A673 (cell line): ENCODE data around the gene TNP2. TPM values are rescaled to one million over a fixed set of nuclear protein-coding genes. Genes with fewer than 3 reads are reported as not detected.

ENCODE experiments used
- BruUV-seq: library from RNA; stranded (reverse); fragments of 400-500 nt; replicated peaks from 2 replicates; lab custom pipeline; 2021; lab: Mats Ljungman, UMichigan
- CTCF ChIA-PET: fragments of 300-600 bp; sonication (Branson Sonifier 250); formaldehyde crosslinking; loops from one replicate; lab custom pipeline; 2022; ENCODE audit warnings: antibody characterized with exemption; lab: Charles Lee
- POLR2A ChIA-PET: fragments of 300-600 bp; sonication (Branson Sonifier 250); formaldehyde crosslinking; loops from one replicate; lab custom pipeline; 2022; ENCODE audit warnings: antibody characterized with exemption; ENCODE audit not compliant: low non-redundant PET; lab: Charles Lee
- DNase-seq: peaks from one replicate; pipeline ENCODE4 v3.0.0-alpha.2; 2015; ENCODE audit warnings: low spot score
- H3K27ac ChIP-seq: fragments of 200-600 bp; sonication (generic); 2 replicates; pipeline ENCODE4 v1.5.1; 2016; ENCODE audit warnings: mixed run types, low read depth, mild to moderate bottlenecking, mixed read lengths, antibody characterized with exemption, low read length; ENCODE audit not compliant: poor library complexity, severe bottlenecking
- H3K27me3 ChIP-seq: fragments of 200-600 bp; sonication (generic); replicated peaks from 2 replicates; pipeline ENCODE4 v1.6.1; 2017; ENCODE audit warnings: mixed run types, low read depth, mild to moderate bottlenecking, mixed read lengths, antibody characterized with exemption, low read length; ENCODE audit not compliant: insufficient read depth, poor library complexity
- H3K36me3 ChIP-seq: fragments of 200-600 bp; sonication (generic); 2 replicates; pipeline ENCODE4 v1.6.1; 2016; ENCODE audit warnings: mixed run types, mild to moderate bottlenecking, mixed read lengths, antibody characterized with exemption, low read length; ENCODE audit not compliant: insufficient read depth, poor library complexity, severe bottlenecking
- H3K4me1 ChIP-seq: fragments of 200-600 bp; sonication (generic); 2 replicates; pipeline ENCODE4 v1.6.1; 2017; ENCODE audit warnings: mixed run types, mild to moderate bottlenecking, mixed read lengths, antibody characterized with exemption, low read length; ENCODE audit not compliant: insufficient read depth, poor library complexity, severe bottlenecking
- H3K4me3 ChIP-seq: fragments of 200-600 bp; sonication (generic); 2 replicates; pipeline ENCODE4 v1.5.1; 2016; ENCODE audit warnings: low read depth, mixed run types, mild to moderate bottlenecking, mixed read lengths, low read length; ENCODE audit not compliant: poor library complexity, severe bottlenecking
- H3K9me3 ChIP-seq: fragments of 200-600 bp; sonication (generic); 2 replicates; pipeline ENCODE4 v1.6.1; 2016; ENCODE audit warnings: mixed run types, low read depth, mild to moderate bottlenecking, mixed read lengths, antibody characterized with exemption, low read length; ENCODE audit not compliant: poor library complexity, severe bottlenecking
- EZH2 ChIP-seq: fragments of 200-600 bp; sonication (generic); IDR thresholded peaks from 2 replicates; pipeline ENCODE4 v1.6.1; 2017; ENCODE audit warnings: borderline replicate concordance, low read depth, mild to moderate bottlenecking, mixed read lengths, antibody characterized with exemption, low read length; ENCODE audit not compliant: poor library complexity, severe bottlenecking
- intact Hi-C: fragments of 100-400 bp; cut with micrococcal nuclease; formaldehyde crosslinking; loops from one replicate; pipeline ENCODE4 v1.10.0; 2022; ENCODE audit not compliant: unreplicated experiment
- total RNA-seq: library from RNA; stranded (reverse); gene quantifications from 2 replicates; pipeline ENCODE4 v1.2.3, GENCODE V29; 2021
- TF ChIP-seq, protein P1 (sequence below): fragments of 300-800, 200-600 bp; sonication (generic); conservative IDR thresholded peaks from 2 replicates; pipeline ENCODE4 v1.5.1; 2017; ENCODE audit warnings: low read depth, mild to moderate bottlenecking, antibody characterized with exemption, low read length, moderate library complexity, mixed read lengths

TNP2 gene
- total RNA-seq, 1 experiment from 2014 or later, result not detected

DNA sequence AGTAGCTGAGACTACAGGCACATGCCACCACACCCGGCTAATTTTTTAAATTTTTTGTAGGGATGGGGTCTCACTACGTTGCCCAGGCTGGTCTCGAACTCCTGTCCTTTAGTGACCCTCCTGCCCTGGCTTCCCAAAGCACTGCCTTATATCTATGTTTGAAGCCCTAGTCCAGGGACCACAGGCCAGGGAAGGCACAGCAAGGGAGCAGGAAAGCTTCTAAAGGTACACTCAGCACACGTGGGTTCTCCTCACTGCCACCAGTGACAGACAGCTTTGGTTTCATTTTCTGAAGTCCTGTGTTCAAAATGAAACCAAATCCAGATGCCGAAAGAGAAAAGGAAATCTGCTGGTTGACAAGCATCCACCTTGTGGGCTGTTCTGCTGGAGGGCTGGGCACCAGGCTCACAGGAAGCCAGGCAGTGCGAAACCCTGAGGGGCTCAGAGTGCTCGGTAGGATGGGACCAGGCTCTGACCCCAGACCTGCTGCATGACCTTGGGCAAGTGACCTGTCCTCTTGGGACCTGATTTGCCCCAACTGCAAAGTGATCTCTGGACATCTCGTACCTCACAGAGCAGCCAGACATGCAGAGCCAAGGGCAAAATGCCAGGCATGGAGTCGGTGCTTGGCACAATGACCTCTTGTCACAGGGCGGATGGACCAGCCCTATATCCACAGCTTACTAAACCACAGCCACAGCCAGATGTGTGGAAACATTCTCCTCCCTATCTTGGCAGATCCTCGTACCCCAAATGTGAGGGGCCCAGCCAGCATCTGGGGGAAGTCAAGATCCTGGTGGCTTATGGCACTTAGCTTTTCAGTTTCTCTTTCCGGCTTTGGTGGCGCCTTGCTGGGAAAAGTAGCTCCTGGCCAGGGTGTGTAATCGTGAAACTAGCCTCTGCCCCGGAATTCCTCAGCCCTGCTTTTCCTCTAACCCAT is 10.3 kb downstream of the TNP2 start:
- POLR2A ChIA-PET, result no interaction called here
- no TSS peak for BruUV-seq
- Histone ChIP-seq H3K36me3 (no peaks in the 10 kb centered on the region), H3K4me1 (peaks cover 14% of the 10 kb centered on the region), H3K4me3 (no peak overlapping the region), H3K27me3 (peaks cover 12% of the 10 kb centered on the region), H3K27ac (no peak overlapping the region), H3K9me3 (no peaks in the 10 kb centered on the region)
- intact Hi-C loops, result loop anchor here (5.0 kb wide), 1 partner anchor 157 kb away; no protein-coding TSS in a partner anchor
- peak; percentile 39 for DNase-seq
- CTCF ChIA-PET, result no interaction called here
- TF ChIP-seq, protein P1, sequence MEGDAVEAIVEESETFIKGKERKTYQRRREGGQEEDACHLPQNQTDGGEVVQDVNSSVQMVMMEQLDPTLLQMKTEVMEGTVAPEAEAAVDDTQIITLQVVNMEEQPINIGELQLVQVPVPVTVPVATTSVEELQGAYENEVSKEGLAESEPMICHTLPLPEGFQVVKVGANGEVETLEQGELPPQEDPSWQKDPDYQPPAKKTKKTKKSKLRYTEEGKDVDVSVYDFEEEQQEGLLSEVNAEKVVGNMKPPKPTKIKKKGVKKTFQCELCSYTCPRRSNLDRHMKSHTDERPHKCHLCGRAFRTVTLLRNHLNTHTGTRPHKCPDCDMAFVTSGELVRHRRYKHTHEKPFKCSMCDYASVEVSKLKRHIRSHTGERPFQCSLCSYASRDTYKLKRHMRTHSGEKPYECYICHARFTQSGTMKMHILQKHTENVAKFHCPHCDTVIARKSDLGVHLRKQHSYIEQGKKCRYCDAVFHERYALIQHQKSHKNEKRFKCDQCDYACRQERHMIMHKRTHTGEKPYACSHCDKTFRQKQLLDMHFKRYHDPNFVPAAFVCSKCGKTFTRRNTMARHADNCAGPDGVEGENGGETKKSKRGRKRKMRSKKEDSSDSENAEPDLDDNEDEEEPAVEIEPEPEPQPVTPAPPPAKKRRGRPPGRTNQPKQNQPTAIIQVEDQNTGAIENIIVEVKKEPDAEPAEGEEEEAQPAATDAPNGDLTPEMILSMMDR, result no peak
- no peak for TF ChIP-seq EZH2

DNA sequence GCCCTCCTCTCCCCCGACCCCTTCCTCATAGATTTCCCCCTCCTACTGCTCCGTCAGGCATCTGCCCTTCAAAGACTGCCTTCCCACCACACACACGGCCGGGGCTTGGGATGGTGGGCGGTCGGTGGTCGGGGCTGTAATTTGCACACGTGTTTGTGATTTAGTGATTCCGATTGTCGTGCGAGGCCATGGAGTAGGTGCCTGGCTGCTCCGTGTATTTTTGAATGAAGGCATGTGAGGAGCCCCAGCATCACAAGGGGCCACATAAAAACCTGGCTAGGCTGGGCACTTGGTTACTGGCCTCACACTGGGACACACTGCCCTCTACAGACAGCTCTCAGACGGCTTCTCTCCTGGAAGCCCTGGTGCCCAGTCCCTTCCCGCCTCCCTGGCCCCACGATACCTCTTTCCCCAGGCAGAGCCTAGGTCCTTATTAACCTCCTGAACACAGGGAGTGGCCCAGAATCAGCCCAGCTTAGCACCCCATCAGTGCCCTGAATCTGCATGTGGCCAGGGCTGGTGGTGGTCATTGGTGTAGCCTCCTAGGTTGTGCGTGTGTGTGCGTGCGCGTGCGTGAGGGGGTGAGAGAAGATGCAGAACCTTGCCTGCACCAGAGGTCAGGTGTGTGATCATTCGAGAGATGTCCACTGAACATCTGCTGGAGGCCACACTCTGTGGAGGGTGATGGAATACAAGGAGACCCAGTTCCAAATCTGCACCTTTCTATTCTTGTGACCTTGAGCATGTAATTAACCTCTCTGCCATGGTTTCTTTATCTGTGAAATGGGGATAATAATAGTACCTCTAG is 11.8 kb downstream of the TNP2 start:
- ChIA-PET POLR2A (no interaction called here), CTCF (interaction anchor here (0.8 to 3.4 kb wide), 3 partner anchors 100 to 286 kb away, joined by 3 to 14 read pairs (median 3); no protein-coding TSS in a partner anchor)
- TF ChIP-seq, protein P1, result peak; percentile 80
- no peak for TF ChIP-seq EZH2
- intact Hi-C loops, result loop anchor here (1.0 to 5.0 kb wide), 3 partner anchors 99 to 286 kb away; no protein-coding TSS in a partner anchor
- DNase-seq, result peak; percentile 87
- peak overlapping the region; percentile 72 for H3K27ac ChIP-seq
- H3K27me3 ChIP-seq, result peaks cover 16% of the 10 kb centered on the region
- peaks cover 14% of the 10 kb centered on the region for H3K4me1 ChIP-seq
- BruUV-seq, result no TSS peak
- no peaks in the 10 kb centered on the region for H3K36me3 ChIP-seq
- H3K9me3 ChIP-seq, result no peaks in the 10 kb centered on the region
- peak overlapping the region; percentile 73 for H3K4me3 ChIP-seq

DNA sequence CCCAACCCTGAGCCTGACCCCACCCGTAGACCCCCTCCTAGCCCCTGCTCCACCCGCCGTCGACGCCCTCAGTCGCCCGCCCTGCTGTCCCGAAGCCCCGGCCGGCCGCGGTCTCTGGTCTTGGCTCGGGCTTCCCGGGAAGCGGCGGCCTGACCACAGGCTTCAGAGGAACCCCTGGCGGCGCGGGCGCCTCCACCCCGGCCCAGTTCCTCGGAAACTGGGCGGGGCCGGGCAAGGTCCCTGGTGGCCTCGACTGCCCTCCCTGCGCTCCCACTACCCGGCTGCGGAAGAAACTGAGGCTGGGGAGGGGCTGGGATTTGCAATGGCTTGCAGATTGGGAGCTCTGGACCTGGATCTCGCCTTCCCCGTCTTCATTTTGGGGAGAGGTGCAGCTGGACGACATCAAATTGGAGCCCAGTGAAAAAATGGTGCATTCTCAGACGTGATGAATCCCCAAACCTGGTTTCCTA is 12.4 kb downstream of the TNP2 start:
- ChIA-PET CTCF (interaction anchor here (0.5 to 3.4 kb wide), 10 partner anchors 101 to 617 kb away, joined by 3 to 14 read pairs (median 4); no protein-coding TSS in a partner anchor), POLR2A (interaction anchor here (0.6 kb wide), 2 partner anchors 91 to 161 kb away, joined by 4 read pairs; no protein-coding TSS in a partner anchor)
- Histone ChIP-seq H3K27ac (peak overlapping the region; percentile 72), H3K9me3 (no peaks in the 10 kb centered on the region), H3K4me1 (peaks cover 14% of the 10 kb centered on the region), H3K36me3 (no peaks in the 10 kb centered on the region), H3K4me3 (peak overlapping the region; percentile 73), H3K27me3 (peaks cover 16% of the 10 kb centered on the region)
- TF ChIP-seq, protein P1, result no peak
- TF ChIP-seq EZH2, result no peak
- intact Hi-C loops, result loop anchor here (1.0 to 5.0 kb wide), 3 partner anchors 100 to 285 kb away; no protein-coding TSS in a partner anchor
- DNase-seq, result peak; percentile 29
- no TSS peak for BruUV-seq
